ENCODE measurements around the gene CTNND2. TPM values are rescaled to one million over a fixed set of nuclear protein-coding genes. Genes with fewer than 3 reads are reported as not detected.

The CTNND2 gene
- polyA plus RNA-seq, 1 donor from 2014 or later: 67.0 TPM

DNA sequence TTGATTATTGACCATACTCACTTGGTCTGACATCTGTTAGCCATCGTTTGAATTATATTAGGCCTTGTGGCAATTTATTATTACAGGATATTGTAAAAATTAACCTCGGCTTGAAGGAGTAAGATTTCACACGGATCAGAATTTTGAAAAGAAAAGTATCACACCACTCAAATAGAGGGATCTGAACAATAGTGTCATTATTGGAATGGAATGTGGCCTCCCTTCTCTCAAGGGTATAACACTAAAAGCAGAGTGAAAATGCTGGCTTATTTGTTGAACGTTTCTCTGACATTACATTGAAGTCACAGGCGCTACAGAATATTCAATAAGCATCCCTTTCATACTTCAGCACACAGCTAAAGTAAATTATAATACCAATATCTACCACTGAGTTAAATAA, 509.3 kb downstream of the CTNND2 start:
- no peak overlapping the region for H3K4me2 ChIP-seq (ENCODE audit: low read length)
- no peak overlapping the region for H3K27ac ChIP-seq (ENCODE audit: low read length)
- no peak overlapping the region for H2AFZ ChIP-seq (ENCODE audit: low read depth, low read length)
- H3K9me2 ChIP-seq (ENCODE audit: insufficient read depth, low read length): no peaks in the 10 kb centered on the region
- no peaks in the 10 kb centered on the region for H3K27me3 ChIP-seq (ENCODE audit: insufficient read depth, low read depth, low read length)
- no peaks in the 10 kb centered on the region for H4K20me1 ChIP-seq (ENCODE audit: insufficient read depth)
- H3K79me2 ChIP-seq (replicated peaks; ENCODE audit: insufficient read depth, low read length): no peaks in the 10 kb centered on the region
- no peak overlapping the region for H3K4me3 ChIP-seq (ENCODE audit: low read length)
- TF ChIP-seq TAF1 (IDR thresholded peaks at IDR 0.05; ENCODE audit: low read depth) (no peak), EZH2 (IDR thresholded peaks at IDR 0.05; ENCODE audit: borderline replicate concordance, insufficient read depth, low read length, poor library complexity, severe bottlenecking) (no peak), MXI1 (conservative IDR thresholded peaks at IDR 0.05; ENCODE audit: poor library complexity, severe bottlenecking) (no peak), EP300 (conservative IDR thresholded peaks at IDR 0.05; ENCODE audit: poor library complexity, severe bottlenecking) (no peak), SMC3 (conservative IDR thresholded peaks at IDR 0.05; ENCODE audit: poor library complexity) (no peak), RAD21 (conservative IDR thresholded peaks at IDR 0.05) (no peak), POLR2AphosphoS5 (IDR thresholded peaks at IDR 0.05) (no peak)
- TF ChIP-seq, protein P1, sequence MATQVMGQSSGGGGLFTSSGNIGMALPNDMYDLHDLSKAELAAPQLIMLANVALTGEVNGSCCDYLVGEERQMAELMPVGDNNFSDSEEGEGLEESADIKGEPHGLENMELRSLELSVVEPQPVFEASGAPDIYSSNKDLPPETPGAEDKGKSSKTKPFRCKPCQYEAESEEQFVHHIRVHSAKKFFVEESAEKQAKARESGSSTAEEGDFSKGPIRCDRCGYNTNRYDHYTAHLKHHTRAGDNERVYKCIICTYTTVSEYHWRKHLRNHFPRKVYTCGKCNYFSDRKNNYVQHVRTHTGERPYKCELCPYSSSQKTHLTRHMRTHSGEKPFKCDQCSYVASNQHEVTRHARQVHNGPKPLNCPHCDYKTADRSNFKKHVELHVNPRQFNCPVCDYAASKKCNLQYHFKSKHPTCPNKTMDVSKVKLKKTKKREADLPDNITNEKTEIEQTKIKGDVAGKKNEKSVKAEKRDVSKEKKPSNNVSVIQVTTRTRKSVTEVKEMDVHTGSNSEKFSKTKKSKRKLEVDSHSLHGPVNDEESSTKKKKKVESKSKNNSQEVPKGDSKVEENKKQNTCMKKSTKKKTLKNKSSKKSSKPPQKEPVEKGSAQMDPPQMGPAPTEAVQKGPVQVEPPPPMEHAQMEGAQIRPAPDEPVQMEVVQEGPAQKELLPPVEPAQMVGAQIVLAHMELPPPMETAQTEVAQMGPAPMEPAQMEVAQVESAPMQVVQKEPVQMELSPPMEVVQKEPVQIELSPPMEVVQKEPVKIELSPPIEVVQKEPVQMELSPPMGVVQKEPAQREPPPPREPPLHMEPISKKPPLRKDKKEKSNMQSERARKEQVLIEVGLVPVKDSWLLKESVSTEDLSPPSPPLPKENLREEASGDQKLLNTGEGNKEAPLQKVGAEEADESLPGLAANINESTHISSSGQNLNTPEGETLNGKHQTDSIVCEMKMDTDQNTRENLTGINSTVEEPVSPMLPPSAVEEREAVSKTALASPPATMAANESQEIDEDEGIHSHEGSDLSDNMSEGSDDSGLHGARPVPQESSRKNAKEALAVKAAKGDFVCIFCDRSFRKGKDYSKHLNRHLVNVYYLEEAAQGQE (IDR thresholded peaks at IDR 0.05; ENCODE audit: borderline replicate concordance): no peak
- TF ChIP-seq, protein P2, sequence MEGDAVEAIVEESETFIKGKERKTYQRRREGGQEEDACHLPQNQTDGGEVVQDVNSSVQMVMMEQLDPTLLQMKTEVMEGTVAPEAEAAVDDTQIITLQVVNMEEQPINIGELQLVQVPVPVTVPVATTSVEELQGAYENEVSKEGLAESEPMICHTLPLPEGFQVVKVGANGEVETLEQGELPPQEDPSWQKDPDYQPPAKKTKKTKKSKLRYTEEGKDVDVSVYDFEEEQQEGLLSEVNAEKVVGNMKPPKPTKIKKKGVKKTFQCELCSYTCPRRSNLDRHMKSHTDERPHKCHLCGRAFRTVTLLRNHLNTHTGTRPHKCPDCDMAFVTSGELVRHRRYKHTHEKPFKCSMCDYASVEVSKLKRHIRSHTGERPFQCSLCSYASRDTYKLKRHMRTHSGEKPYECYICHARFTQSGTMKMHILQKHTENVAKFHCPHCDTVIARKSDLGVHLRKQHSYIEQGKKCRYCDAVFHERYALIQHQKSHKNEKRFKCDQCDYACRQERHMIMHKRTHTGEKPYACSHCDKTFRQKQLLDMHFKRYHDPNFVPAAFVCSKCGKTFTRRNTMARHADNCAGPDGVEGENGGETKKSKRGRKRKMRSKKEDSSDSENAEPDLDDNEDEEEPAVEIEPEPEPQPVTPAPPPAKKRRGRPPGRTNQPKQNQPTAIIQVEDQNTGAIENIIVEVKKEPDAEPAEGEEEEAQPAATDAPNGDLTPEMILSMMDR (IDR thresholded peaks at IDR 0.05; ENCODE audit: poor library complexity, severe bottlenecking): no peak
- no peaks in the 10 kb centered on the region for H3K36me3 ChIP-seq (ENCODE audit: insufficient read depth, low read length)
- H3K9me3 ChIP-seq (ENCODE audit: low read length): no peaks in the 10 kb centered on the region
- H3F3A ChIP-seq (ENCODE audit: insufficient read depth, low read length, poor library complexity, severe bottlenecking): no peaks in the 10 kb centered on the region
- H3K9ac ChIP-seq (ENCODE audit: low read length): no peak overlapping the region

DNA sequence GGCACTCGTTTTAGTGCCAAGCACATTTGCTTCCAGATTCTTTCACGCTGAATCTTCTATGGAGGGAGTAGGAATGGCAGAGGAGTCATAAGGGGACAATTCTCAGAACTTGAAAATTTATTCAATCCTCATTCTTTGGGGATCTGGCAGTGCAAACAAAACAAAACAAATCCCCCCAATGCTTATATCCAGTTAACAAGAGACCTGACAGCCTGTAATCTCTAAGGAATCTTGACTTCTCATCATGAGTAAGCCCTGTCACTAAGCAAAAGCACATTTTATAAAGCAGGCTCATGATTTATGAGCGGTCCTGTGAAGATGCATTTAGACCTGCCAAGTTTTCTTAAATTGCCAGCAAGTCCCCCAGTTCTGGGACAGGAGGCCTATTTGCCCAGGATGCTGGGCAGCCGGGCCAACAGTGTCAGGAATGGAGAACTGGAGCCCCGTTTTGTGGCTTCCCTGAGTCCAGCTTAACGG, 513.9 kb downstream of the CTNND2 start:
- Histone ChIP-seq H3K4me2 (ENCODE audit: low read length) (no peak overlapping the region), H3K27ac (ENCODE audit: low read length) (no peak overlapping the region), H3F3A (ENCODE audit: insufficient read depth, low read length, poor library complexity, severe bottlenecking) (no peaks in the 10 kb centered on the region), H4K20me1 (ENCODE audit: insufficient read depth) (no peaks in the 10 kb centered on the region), H3K9ac (ENCODE audit: low read length) (no peak overlapping the region), H2AFZ (ENCODE audit: low read depth, low read length) (no peak overlapping the region), H3K4me3 (ENCODE audit: low read length) (no peak overlapping the region), H3K27me3 (ENCODE audit: insufficient read depth, low read depth, low read length) (peaks cover 8% of the 10 kb centered on the region), H3K9me3 (ENCODE audit: low read length) (no peaks in the 10 kb centered on the region), H3K36me3 (ENCODE audit: insufficient read depth, low read length) (no peaks in the 10 kb centered on the region), H3K79me2 (replicated peaks; ENCODE audit: insufficient read depth, low read length) (no peaks in the 10 kb centered on the region), H3K9me2 (ENCODE audit: insufficient read depth, low read length) (no peaks in the 10 kb centered on the region)
- peak; percentile 15 for TF ChIP-seq EP300 (conservative IDR thresholded peaks at IDR 0.05; ENCODE audit: poor library complexity, severe bottlenecking)
- TF ChIP-seq, protein P2 (IDR thresholded peaks at IDR 0.05; ENCODE audit: poor library complexity, severe bottlenecking): no peak
